OCI-LY7 (cell line): ENCODE measurements around the gene BARX2. TPM values are rescaled to one million over a fixed set of nuclear protein-coding genes. Genes with fewer than 3 reads are reported as not detected.

Experiments
- BruUV-seq: library from RNA; stranded (reverse); fragments of 400-500 nt; replicated peaks from 2 replicates; lab custom pipeline; 2021; lab: Mats Ljungman, UMichigan
- CTCF ChIA-PET: fragments of 300-600 bp; sonication (Branson Sonifier 250); formaldehyde crosslinking; loops from one replicate; lab custom pipeline; 2022; ENCODE audit warnings: antibody characterized with exemption; ENCODE audit not compliant: unreplicated experiment; lab: Charles Lee
- POLR2A ChIA-PET: fragments of 300-600 bp; sonication (Branson Sonifier 250); formaldehyde crosslinking; loops from one replicate; lab custom pipeline; 2022; ENCODE audit warnings: antibody characterized with exemption; lab: Charles Lee
- DNase-seq: peaks from one replicate; pipeline ENCODE4 v3.0.0-alpha.2; 2015; ENCODE audit warnings: low spot score
- H2AFZ ChIP-seq: fragments of 200-600 bp; sonication (generic), shearing (Covaris generic); 2 replicates; pipeline ENCODE4 v1.6.1; 2014; ENCODE audit warnings: mild to moderate bottlenecking, antibody characterized with exemption, low read length, moderate library complexity
- H3K27ac ChIP-seq: fragments of 200-600 bp; sonication (generic); 2 replicates; pipeline ENCODE4 v1.5.1; 2014; ENCODE audit warnings: mixed run types, low read depth, mild to moderate bottlenecking, moderate library complexity, low read length, inconsistent platforms; ENCODE audit not compliant: poor library complexity, severe bottlenecking
- H3K36me3 ChIP-seq: fragments of 200-600 bp; sonication (generic); 2 replicates; pipeline ENCODE4 v1.6.1; 2014; ENCODE audit warnings: mild to moderate bottlenecking, antibody characterized with exemption, low read length, moderate library complexity, mixed read lengths; ENCODE audit not compliant: insufficient read depth
- H3K4me1 ChIP-seq: fragments of 200-600 bp; sonication (generic); 2 replicates; pipeline ENCODE4 v1.5.1; 2014; ENCODE audit warnings: mild to moderate bottlenecking, low read length; ENCODE audit not compliant: insufficient read depth, poor library complexity, severe bottlenecking
- H3K4me2 ChIP-seq: fragments of 200-600 bp; sonication (generic); 2 replicates; pipeline ENCODE4 v1.6.1; 2014; ENCODE audit warnings: mild to moderate bottlenecking, low read length
- H3K4me3 ChIP-seq: fragments of 200-600 bp; sonication (generic); 2 replicates; pipeline ENCODE4 v1.5.1; 2014; ENCODE audit warnings: mild to moderate bottlenecking, low read depth, low read length; ENCODE audit not compliant: poor library complexity, severe bottlenecking
- H3K79me2 ChIP-seq: fragments of 200-600 bp; sonication (generic); 2 replicates; pipeline ENCODE4 v1.6.1; 2016; ENCODE audit warnings: low read depth, mild to moderate bottlenecking, low read length, moderate library complexity, mixed read lengths; ENCODE audit not compliant: insufficient read depth
- H3K9me2 ChIP-seq: fragments of 200-600 bp; sonication (generic); 2 replicates; pipeline ENCODE4 v1.6.1; 2016; ENCODE audit warnings: mild to moderate bottlenecking, low read length, mixed read lengths; ENCODE audit not compliant: insufficient read depth
- H3K9me3 ChIP-seq: fragments of 200-600 bp; sonication (generic); 2 replicates; pipeline ENCODE4 v1.6.1; 2014; ENCODE audit warnings: mild to moderate bottlenecking, mixed run types, low read length, mixed read lengths
- H4K20me1 ChIP-seq: fragments of 200-600 bp; sonication (generic); 2 replicates; pipeline ENCODE4 v1.6.1; 2014; ENCODE audit warnings: mild to moderate bottlenecking, antibody characterized with exemption, low read length, moderate library complexity, mixed read lengths; ENCODE audit not compliant: insufficient read depth
- EZH2phosphoT487 ChIP-seq: fragments of 200-600 bp; sonication (generic); IDR thresholded peaks from 2 replicates; pipeline ENCODE4 v1.6.1; 2018; ENCODE audit warnings: low read depth, borderline replicate concordance, mild to moderate bottlenecking, mixed run types, antibody characterized with exemption, low read length, moderate library complexity, mixed read lengths
- intact Hi-C: fragments of 100-400 bp; cut with micrococcal nuclease; formaldehyde crosslinking; loops from one replicate; pipeline ENCODE4 v1.10.0; 2022; ENCODE audit not compliant: unreplicated experiment
- total RNA-seq, 2 experiments: library from RNA; depleted of rRNA in 1 of 2; stranded (reverse); fragments of >200 nt in 1 of 2; shearing (Covaris generic) in 1 of 2; gene quantifications; 2 replicates each; pipeline ENCODE4 v1.2.3, GENCODE V29; 2014 to 2022
- TF ChIP-seq, protein P1 (sequence below): fragments of 200-600 bp; sonication (generic); conservative IDR thresholded peaks from 2 replicates; pipeline ENCODE4 v1.5.1; 2014; ENCODE audit warnings: mild to moderate bottlenecking, antibody characterized with exemption, low read length, moderate library complexity, mixed read lengths

BARX2 gene
- total RNA-seq, 2 experiments from 2014 or later: 0.06 to 0.23 TPM

DNA sequence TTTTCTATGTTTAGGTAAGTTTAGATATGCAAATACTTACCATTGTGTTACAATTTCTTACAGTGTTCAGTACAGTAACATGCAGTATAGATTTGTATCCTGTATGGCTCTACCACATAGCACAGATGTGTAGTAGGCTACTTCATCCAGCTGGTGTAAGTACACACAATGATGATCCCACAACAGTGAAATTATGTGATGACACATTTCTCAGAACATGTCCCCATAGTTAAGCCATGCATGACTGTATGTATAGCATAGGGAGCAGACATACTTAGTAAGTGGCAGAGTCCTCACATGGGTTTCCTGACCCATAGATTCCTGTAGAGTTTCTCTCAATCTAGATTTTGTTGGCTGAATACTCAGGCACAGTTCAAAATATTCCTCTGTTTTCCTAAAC is 26.8 kb upstream of the BARX2 start:
- Histone ChIP-seq H3K4me2 (no peak overlapping the region), H2AFZ (no peak overlapping the region), H4K20me1 (no peaks in the 10 kb centered on the region), H3K4me1 (no peaks in the 10 kb centered on the region), H3K9me2 (no peaks in the 10 kb centered on the region), H3K36me3 (no peaks in the 10 kb centered on the region), H3K9me3 (no peaks in the 10 kb centered on the region), H3K4me3 (no peak overlapping the region), H3K27ac (no peak overlapping the region), H3K79me2 (no peaks in the 10 kb centered on the region)
- ChIA-PET POLR2A (interaction anchor here (1.6 kb wide), 1 partner anchor 13 kb away, joined by 4 read pairs; no protein-coding TSS in a partner anchor), CTCF (no interaction called here)
- intact Hi-C loops: no loop called here
- TF ChIP-seq, protein P1, sequence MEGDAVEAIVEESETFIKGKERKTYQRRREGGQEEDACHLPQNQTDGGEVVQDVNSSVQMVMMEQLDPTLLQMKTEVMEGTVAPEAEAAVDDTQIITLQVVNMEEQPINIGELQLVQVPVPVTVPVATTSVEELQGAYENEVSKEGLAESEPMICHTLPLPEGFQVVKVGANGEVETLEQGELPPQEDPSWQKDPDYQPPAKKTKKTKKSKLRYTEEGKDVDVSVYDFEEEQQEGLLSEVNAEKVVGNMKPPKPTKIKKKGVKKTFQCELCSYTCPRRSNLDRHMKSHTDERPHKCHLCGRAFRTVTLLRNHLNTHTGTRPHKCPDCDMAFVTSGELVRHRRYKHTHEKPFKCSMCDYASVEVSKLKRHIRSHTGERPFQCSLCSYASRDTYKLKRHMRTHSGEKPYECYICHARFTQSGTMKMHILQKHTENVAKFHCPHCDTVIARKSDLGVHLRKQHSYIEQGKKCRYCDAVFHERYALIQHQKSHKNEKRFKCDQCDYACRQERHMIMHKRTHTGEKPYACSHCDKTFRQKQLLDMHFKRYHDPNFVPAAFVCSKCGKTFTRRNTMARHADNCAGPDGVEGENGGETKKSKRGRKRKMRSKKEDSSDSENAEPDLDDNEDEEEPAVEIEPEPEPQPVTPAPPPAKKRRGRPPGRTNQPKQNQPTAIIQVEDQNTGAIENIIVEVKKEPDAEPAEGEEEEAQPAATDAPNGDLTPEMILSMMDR: no peak
- TF ChIP-seq EZH2phosphoT487: no peak
- DNase-seq: no peak
- BruUV-seq: no TSS peak

DNA sequence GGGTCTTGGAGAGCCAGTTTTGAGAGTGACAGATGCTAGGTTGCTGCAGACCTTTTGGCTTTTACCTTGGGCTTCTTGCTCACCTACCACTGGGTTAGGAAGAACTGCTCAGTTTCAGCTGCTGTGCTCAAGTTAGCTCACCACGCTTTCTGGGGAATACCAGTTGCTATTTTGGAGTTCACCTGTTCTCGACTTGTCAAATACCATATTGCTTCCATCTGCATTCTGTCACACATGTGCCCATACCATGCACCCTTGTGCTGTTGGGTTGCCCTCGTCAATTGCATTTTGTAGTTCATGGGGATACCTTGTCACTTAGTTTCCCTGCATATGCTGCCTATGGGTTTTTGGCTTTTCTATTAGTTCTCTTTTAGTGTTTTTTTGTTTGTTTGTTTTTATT is 23.0 kb upstream of the BARX2 start:
- Histone ChIP-seq H3K4me3 (no peak overlapping the region), H4K20me1 (no peaks in the 10 kb centered on the region), H3K4me1 (no peaks in the 10 kb centered on the region), H3K9me3 (no peaks in the 10 kb centered on the region), H2AFZ (no peak overlapping the region), H3K79me2 (no peaks in the 10 kb centered on the region), H3K4me2 (no peak overlapping the region), H3K9me2 (no peaks in the 10 kb centered on the region), H3K36me3 (no peaks in the 10 kb centered on the region), H3K27ac (no peak overlapping the region)
- no TSS peak for BruUV-seq
- ChIA-PET POLR2A (no interaction called here), CTCF (no interaction called here)
- intact Hi-C loops: no loop called here
- no peak for DNase-seq
- no peak for TF ChIP-seq EZH2phosphoT487
- TF ChIP-seq, protein P1: no peak

- POLR2A ChIA-PET: no interaction called here
- no peak overlapping the region for H3K4me2 ChIP-seq
- intact Hi-C loops: no loop called here
These were observed 21.0 kb upstream of the BARX2 start for GRCh38 chr11:129354691-129355090.

More at GRCh38 chr11:129354691-129355090, 21.0 kb upstream of the BARX2 start:
- Histone ChIP-seq H2AFZ (no peak overlapping the region), H3K79me2 (no peaks in the 10 kb centered on the region), H3K4me1 (no peaks in the 10 kb centered on the region), H3K9me2 (no peaks in the 10 kb centered on the region), H3K9me3 (no peaks in the 10 kb centered on the region), H3K4me3 (no peak overlapping the region), H3K27ac (no peak overlapping the region), H4K20me1 (no peaks in the 10 kb centered on the region), H3K36me3 (no peaks in the 10 kb centered on the region)
- no peak for DNase-seq
- CTCF ChIA-PET: no interaction called here
- BruUV-seq: no TSS peak
- TF ChIP-seq, protein P1: no peak
- no peak for TF ChIP-seq EZH2phosphoT487
